HepG2 (cell line): ENCODE data around the gene PPP1R3C. TPM values are rescaled to one million over a fixed set of nuclear protein-coding genes. Genes with fewer than 3 reads are reported as not detected.
A peak's percentile ranks its signal among the peaks of the same experiment; 100 is the strongest.

Experiments used
- CBFB ChIP-seq: sonication (generic); formaldehyde crosslinking; IDR thresholded peaks from 2 replicates; pipeline ENCODE4 v1.4.0; 2020; ENCODE audit warnings: missing genetic modification reagents
- KLF12 ChIP-seq: sonication (generic); formaldehyde crosslinking; IDR thresholded peaks from 2 replicates; pipeline ENCODE4 v1.4.0; 2020; ENCODE audit warnings: missing genetic modification reagents, borderline replicate concordance
- KLF16 ChIP-seq, 2 experiments: sonication (generic) in 1 of 2; formaldehyde crosslinking in 1 of 2; IDR thresholded peaks; 2 replicates each; pipeline versions ENCODE4 v1.6.1 to v1.8.0; 2016 to 2023; ENCODE audit warnings: missing genetic modification reagents in 2 of 2, missing compliant biosample characterization in 1 of 2
- MXI1 ChIP-seq: IDR thresholded peaks from 3 replicates; pipeline ENCODE4 v1.6.1; 2012; ENCODE audit warnings: low read depth, low read length, inconsistent platforms, borderline replicate concordance
- MYC ChIP-seq: sonication (generic); formaldehyde crosslinking; IDR thresholded peaks from 2 replicates; pipeline ENCODE4 v1.9.0; 2021; ENCODE audit warnings: missing genetic modification reagents, borderline replicate concordance
- POLR2A ChIP-seq, 2 experiments: IDR thresholded peaks; 2 replicates each; pipeline ENCODE4 v1.6.1; 2011; ENCODE audit warnings: low read depth in 2 of 2, low read length in 2 of 2, mild to moderate bottlenecking in 1 of 2, moderate library complexity in 1 of 2; ENCODE audit not compliant: insufficient read depth in 1 of 2
- RFXAP ChIP-seq: sonication (generic); formaldehyde crosslinking; IDR thresholded peaks from 2 replicates; pipeline ENCODE4 v1.4.0; 2020; ENCODE audit warnings: missing genetic modification reagents, borderline replicate concordance
- TAF1 ChIP-seq: sonication (generic); formaldehyde crosslinking; IDR thresholded peaks from 2 replicates; pipeline ENCODE4 v1.4.0; 2020; ENCODE audit warnings: missing genetic modification reagents
- ZBTB21 ChIP-seq: sonication (generic); formaldehyde crosslinking; IDR thresholded peaks from 2 replicates; pipeline ENCODE4 v1.4.0; 2020; ENCODE audit warnings: missing genetic modification reagents
- ZFP1 ChIP-seq: IDR thresholded peaks from 2 replicates; pipeline ENCODE4 v1.6.1; 2016
- ZMYM2 ChIP-seq: sonication (generic); formaldehyde crosslinking; IDR thresholded peaks from 2 replicates; pipeline ENCODE4 v1.8.0; 2022; ENCODE audit warnings: mild to moderate bottlenecking, missing genetic modification reagents
- ZNF256 ChIP-seq: sonication (generic); formaldehyde crosslinking; conservative IDR thresholded peaks from 2 replicates; pipeline ENCODE4 v1.4.0; 2020; ENCODE audit warnings: missing genetic modification reagents
- ZNF343 ChIP-seq: sonication (generic); formaldehyde crosslinking; IDR thresholded peaks from 2 replicates; pipeline ENCODE4 v1.4.0; 2020; ENCODE audit warnings: mild to moderate bottlenecking, missing genetic modification reagents
- ZNF441 ChIP-seq: sonication (generic); formaldehyde crosslinking; IDR thresholded peaks from 2 replicates; pipeline ENCODE4 v1.7.0; 2021; ENCODE audit warnings: missing genetic modification reagents, borderline replicate concordance
- ZNF562 ChIP-seq: sonication (generic); formaldehyde crosslinking; IDR thresholded peaks from 2 replicates; pipeline ENCODE4 v1.8.0; 2022; ENCODE audit warnings: missing genetic modification reagents, borderline replicate concordance
- ZNF839 ChIP-seq: sonication (generic); formaldehyde crosslinking; IDR thresholded peaks from 2 replicates; pipeline ENCODE4 v1.4.0; 2020; ENCODE audit warnings: missing genetic modification reagents, mild to moderate bottlenecking, borderline replicate concordance
- ZSCAN31 ChIP-seq: sonication (generic); formaldehyde crosslinking; IDR thresholded peaks from 2 replicates; pipeline ENCODE4 v1.5.0; 2020; ENCODE audit warnings: low read depth, mild to moderate bottlenecking, missing genetic modification reagents
- polyA plus RNA-seq, 8 experiments: library from polyadenylated mRNA; depleted of rRNA in 3 of 8; stranded (reverse) in 7 of 8; unstranded in 1 of 8; fragments of >200 nt; fragmentation: Illumina TruSeq in 4 of 8; extraction: Trizol in 4 of 8; gene quantifications; 2 replicates each; pipeline versions ENCODE4 v1.2.1 to v1.2.3, GENCODE V29; 2011 to 2016; ENCODE audit warnings: low read depth in 4 of 8, missing spikeins in 1 of 8, mixed read lengths in 1 of 8; ENCODE audit not compliant: insufficient read depth in 1 of 8
- total RNA-seq, 5 experiments: library from RNA; depleted of rRNA; stranded (reverse); fragments of >200 nt; fragmentation: Illumina TruSeq; extraction: Trizol; gene quantifications; 2 replicates each; pipeline ENCODE4 v1.2.3, GENCODE V29; 2016; ENCODE audit warnings: low read depth in 1 of 5
- TF ChIP-seq, protein P1 (sequence below): IDR thresholded peaks from 2 replicates; pipeline ENCODE4 v1.6.1; 2012; ENCODE audit warnings: low read depth, low read length, improper control_type of control experiment
- TF ChIP-seq, protein P2 (sequence below): sonication (generic); formaldehyde crosslinking; IDR thresholded peaks from 2 replicates; pipeline ENCODE4 v1.4.0; 2020; ENCODE audit warnings: missing genetic modification reagents, mild to moderate bottlenecking, borderline replicate concordance
- TF ChIP-seq, protein P3 (sequence below): sonication (generic); formaldehyde crosslinking; IDR thresholded peaks from 2 replicates; pipeline ENCODE4 v1.4.0; 2020; ENCODE audit warnings: mild to moderate bottlenecking, missing genetic modification reagents
- TF ChIP-seq, protein P4 (sequence below): sonication (generic); formaldehyde crosslinking; IDR thresholded peaks from 2 replicates; pipeline ENCODE4 v1.4.0; 2020; ENCODE audit warnings: missing genetic modification reagents
- TF ChIP-seq, protein P5 (sequence below): sonication (generic); formaldehyde crosslinking; IDR thresholded peaks from 2 replicates; pipeline ENCODE4 v1.5.0; 2020; ENCODE audit warnings: missing genetic modification reagents

PPP1R3C gene
- total and polyA plus RNA-seq, 2 of the 13 experiments (the other 11 are each of a cell fraction or from before 2014, with no cell fraction given): 13.3 to 14.8 TPM

DNA sequence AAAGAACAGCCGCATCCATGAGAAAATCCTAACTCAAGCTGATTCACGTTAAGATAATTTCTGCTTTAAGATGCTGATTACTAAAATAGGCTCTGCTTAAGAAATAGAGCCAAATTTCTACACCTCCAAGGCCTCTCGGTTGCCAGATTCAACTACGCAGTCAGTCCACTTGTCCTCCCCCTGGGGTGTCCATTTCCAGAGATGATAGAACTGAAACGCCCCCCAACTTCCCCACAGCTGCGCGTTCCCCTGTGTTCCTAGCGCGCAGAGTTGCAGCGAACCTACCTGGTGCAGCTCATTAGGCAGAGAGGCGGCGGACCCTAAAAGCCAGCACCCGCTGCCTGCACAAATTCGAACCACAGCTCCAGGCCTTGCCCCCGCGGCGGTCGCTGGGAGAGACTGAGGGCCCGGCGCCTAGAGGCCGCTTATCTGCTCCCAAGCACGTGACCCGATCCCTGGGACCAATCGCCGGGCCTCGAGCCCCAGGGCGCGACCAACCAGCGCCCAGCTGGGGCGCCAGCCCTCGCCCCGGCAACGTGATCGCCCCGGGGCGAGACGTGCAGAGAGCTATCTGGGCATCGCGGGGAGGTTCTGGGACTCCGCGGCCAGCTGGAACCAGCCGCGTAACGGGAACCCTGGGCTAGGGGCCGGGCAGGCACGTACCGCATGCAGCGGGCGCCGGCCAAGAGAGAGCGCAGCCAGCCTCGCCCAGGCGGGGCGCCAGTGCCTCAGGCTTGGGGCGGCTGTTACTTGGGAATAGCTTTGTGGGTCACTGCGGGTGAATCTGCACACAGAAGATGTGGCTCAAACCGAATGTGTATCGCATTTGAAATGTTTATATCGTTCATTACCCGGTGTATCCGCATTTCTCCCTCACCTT lies at the start of gene PPP1R3C (continued):
- TF ChIP-seq ZNF562 (CRISPR knock-in tag) (peak; percentile 87; the same call in 1 of the 2 replicates), ZNF441 (CRISPR knock-in tag) (peak; percentile 95), ZMYM2 (CRISPR knock-in tag) (peak; percentile 95), MYC (CRISPR knock-in tag) (peak; percentile 91), MXI1 (peak; percentile 84; the same call in 2 of the 3 replicates), ZBTB21 (CRISPR knock-in tag) (no peak), ZFP1 (CRISPR knock-in tag) (peak; percentile 96), ZNF839 (CRISPR knock-in tag) (peak; percentile 69; the same call in 1 of the 2 replicates), KLF16 (CRISPR knock-in tag; IDR thresholded peaks at IDR 0.05) (peak in 1 of 2 experiments; percentile 98; a peak in 2 of 4 replicates), ZSCAN31 (CRISPR knock-in tag) (no peak; the same call in none of the 2 replicates), POLR2A (IDR thresholded peaks at IDR 0.05; ENCODE audit: insufficient read depth in 1 of 2, low read depth in 2 of 2, low read length in 2 of 2) (peak; percentile 92 to 99), ZNF343 (CRISPR knock-in tag) (peak; percentile 88), KLF12 (CRISPR knock-in tag) (peak; percentile 75), CBFB (CRISPR knock-in tag) (no peak; the same call in 1 of the 2 replicates), ZNF256 (CRISPR knock-in tag) (peak; percentile 76; the same call in 1 of the 2 replicates), TAF1 (CRISPR knock-in tag) (peak; percentile 94), RFXAP (CRISPR knock-in tag) (peak; percentile 98)
- TF ChIP-seq, protein P1, sequence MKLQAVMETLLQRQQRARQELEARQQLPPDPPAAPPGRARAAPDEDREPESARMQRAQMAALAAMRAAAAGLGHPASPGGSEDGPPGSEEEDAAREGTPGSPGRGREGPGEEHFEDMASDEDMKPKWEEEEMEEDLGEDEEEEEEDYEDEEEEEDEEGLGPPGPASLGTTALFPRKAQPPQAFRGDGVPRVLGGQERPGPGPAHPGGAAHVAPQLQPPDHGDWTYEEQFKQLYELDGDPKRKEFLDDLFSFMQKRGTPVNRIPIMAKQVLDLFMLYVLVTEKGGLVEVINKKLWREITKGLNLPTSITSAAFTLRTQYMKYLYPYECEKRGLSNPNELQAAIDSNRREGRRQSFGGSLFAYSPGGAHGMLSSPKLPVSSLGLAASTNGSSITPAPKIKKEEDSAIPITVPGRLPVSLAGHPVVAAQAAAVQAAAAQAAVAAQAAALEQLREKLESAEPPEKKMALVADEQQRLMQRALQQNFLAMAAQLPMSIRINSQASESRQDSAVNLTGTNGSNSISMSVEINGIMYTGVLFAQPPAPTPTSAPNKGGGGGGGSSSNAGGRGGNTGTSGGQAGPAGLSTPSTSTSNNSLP: no peak; the same call in 1 of the 2 replicates
- TF ChIP-seq, protein P2, sequence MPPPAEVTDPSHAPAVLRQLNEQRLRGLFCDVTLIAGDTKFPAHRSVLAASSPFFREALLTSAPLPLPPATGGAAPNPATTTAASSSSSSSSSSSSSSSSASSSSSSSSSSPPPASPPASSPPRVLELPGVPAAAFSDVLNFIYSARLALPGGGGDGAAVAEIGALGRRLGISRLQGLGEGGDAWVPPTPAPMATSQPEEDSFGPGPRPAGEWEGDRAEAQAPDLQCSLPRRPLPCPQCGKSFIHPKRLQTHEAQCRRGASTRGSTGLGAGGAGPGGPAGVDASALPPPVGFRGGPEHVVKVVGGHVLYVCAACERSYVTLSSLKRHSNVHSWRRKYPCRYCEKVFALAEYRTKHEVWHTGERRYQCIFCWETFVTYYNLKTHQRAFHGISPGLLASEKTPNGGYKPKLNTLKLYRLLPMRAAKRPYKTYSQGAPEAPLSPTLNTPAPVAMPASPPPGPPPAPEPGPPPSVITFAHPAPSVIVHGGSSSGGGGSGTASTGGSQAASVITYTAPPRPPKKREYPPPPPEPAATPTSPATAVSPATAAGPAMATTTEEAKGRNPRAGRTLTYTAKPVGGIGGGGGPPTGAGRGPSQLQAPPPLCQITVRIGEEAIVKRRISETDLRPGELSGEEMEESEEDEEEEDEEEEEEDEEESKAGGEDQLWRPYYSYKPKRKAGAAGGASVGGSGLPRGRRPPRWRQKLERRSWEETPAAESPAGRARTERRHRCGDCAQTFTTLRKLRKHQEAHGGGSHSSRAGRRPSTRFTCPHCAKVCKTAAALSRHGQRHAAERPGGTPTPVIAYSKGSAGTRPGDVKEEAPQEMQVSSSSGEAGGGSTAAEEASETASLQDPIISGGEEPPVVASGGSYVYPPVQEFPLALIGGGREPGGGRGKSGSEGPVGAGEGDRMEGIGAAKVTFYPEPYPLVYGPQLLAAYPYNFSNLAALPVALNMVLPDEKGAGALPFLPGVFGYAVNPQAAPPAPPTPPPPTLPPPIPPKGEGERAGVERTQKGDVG (CRISPR knock-in tag): peak; percentile 93
- TF ChIP-seq, protein P3, sequence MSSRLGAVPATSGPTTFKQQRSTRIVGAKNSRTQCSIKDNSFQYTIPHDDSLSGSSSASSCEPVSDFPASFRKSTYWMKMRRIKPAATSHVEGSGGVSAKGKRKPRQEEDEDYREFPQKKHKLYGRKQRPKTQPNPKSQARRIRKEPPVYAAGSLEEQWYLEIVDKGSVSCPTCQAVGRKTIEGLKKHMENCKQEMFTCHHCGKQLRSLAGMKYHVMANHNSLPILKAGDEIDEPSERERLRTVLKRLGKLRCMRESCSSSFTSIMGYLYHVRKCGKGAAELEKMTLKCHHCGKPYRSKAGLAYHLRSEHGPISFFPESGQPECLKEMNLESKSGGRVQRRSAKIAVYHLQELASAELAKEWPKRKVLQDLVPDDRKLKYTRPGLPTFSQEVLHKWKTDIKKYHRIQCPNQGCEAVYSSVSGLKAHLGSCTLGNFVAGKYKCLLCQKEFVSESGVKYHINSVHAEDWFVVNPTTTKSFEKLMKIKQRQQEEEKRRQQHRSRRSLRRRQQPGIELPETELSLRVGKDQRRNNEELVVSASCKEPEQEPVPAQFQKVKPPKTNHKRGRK (CRISPR knock-in tag): peak; percentile 66; the same call in 1 of the 2 replicates
- TF ChIP-seq, protein P4, sequence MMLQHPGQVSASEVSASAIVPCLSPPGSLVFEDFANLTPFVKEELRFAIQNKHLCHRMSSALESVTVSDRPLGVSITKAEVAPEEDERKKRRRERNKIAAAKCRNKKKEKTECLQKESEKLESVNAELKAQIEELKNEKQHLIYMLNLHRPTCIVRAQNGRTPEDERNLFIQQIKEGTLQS (CRISPR knock-in tag): 0 out of 2 replicates have a peak, but pooled peaks have one; percentile 36
- TF ChIP-seq, protein P5, sequence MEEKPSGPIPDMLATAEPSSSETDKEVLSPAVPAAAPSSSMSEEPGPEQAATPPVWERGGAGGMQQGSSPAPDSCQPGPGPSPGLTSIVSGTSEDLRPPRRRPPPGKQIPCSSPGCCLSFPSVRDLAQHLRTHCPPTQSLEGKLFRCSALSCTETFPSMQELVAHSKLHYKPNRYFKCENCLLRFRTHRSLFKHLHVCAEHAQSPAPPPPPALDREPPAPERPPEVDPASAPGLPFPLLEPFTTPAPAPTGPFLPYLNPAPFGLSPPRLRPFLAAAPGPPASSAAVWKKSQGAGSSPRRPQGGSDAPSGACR: peak; percentile 98
